ENCODE results near the gene DEFB125. TPM values are rescaled to one million over a fixed set of nuclear protein-coding genes. Genes with fewer than 3 reads are reported as not detected.

Gene DEFB125
- total RNA-seq, 1 experiment from 2014 or later: not detected

DNA sequence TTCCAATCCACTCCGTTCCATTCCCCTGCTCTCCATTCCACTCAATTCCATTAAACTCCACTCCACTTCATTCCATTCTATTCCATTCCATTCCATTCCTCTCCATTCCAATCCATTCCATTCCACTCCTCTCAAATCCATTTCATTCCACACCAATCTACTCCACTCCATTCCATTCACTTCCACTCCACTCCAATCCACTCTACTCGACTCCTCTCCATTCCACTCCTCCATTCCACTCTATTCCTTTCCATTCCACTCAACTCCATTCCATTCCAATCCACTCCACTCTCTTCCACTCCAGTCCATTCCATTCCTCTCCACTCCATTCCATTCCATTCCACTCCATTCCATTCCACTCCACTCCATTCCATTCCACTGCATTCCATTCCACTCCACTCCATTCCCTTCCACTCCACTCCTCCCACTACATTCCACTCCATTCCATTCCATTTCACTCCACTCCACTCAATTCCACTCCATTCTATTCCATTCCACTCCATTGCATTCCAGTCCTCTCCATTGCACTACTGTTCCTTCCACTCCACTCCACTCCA, 22.6 kb upstream of the DEFB125 start:
- Histone ChIP-seq H3K4me3 (ENCODE audit: low read depth, low read length, poor library complexity, severe bottlenecking) (no peak overlapping the region), H3K27me3 (replicated peaks; ENCODE audit: insufficient read depth, low read depth, low read length, poor library complexity) (peaks cover 19% of the 10 kb centered on the region), H3K9me3 (ENCODE audit: low read depth, low read length, poor library complexity, severe bottlenecking) (peaks cover 29% of the 10 kb centered on the region), H3K4me1 (ENCODE audit: insufficient read depth, low read length, poor library complexity, severe bottlenecking) (no peaks in the 10 kb centered on the region), H3K27ac (ENCODE audit: low read depth, low read length, poor library complexity, severe bottlenecking) (no peak overlapping the region), H3K36me3 (ENCODE audit: insufficient read depth, low read length, poor library complexity, severe bottlenecking) (no peaks in the 10 kb centered on the region)
- intact Hi-C loops (cut with micrococcal nuclease; ENCODE audit: unreplicated experiment): no loop called here
- DNase-seq (ENCODE audit: low spot score): no peak
- CTCF ChIA-PET: no interaction called here
- TF ChIP-seq, protein P1, sequence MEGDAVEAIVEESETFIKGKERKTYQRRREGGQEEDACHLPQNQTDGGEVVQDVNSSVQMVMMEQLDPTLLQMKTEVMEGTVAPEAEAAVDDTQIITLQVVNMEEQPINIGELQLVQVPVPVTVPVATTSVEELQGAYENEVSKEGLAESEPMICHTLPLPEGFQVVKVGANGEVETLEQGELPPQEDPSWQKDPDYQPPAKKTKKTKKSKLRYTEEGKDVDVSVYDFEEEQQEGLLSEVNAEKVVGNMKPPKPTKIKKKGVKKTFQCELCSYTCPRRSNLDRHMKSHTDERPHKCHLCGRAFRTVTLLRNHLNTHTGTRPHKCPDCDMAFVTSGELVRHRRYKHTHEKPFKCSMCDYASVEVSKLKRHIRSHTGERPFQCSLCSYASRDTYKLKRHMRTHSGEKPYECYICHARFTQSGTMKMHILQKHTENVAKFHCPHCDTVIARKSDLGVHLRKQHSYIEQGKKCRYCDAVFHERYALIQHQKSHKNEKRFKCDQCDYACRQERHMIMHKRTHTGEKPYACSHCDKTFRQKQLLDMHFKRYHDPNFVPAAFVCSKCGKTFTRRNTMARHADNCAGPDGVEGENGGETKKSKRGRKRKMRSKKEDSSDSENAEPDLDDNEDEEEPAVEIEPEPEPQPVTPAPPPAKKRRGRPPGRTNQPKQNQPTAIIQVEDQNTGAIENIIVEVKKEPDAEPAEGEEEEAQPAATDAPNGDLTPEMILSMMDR (conservative IDR thresholded peaks at IDR 0.05; ENCODE audit: low read depth, low read length): no peak
- no peak for TF ChIP-seq EZH2 (IDR thresholded peaks at IDR 0.05; ENCODE audit: borderline replicate concordance, low read depth, low read length, poor library complexity, severe bottlenecking)
- BruUV-seq (replicated peaks): no TSS peak
- POLR2A ChIA-PET (ENCODE audit: low non-redundant PET): no interaction called here

DNA sequence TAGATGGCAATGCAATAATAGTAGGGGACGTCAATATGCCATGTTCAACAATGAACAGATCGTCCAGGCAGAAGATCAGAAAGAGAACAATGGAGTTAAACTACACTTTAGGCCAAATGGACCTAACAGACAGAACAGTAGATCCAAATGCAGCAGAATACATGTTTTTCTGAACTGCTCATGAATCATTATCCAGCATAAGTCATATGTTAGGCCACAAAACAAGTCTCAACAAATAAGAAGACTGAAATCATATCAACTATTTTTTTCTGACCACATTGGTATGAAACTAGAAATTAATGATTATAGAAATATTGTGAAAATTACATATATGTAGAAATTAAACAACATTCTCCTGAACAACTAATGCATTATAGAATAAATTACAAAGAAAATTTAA, 10.2 kb upstream of the DEFB125 start:
- no peaks in the 10 kb centered on the region for H3K4me1 ChIP-seq (ENCODE audit: insufficient read depth, low read length, poor library complexity, severe bottlenecking)
- intact Hi-C loops (cut with micrococcal nuclease; ENCODE audit: unreplicated experiment): no loop called here
- ChIA-PET CTCF (no interaction called here), POLR2A (ENCODE audit: low non-redundant PET) (no interaction called here)
- BruUV-seq (replicated peaks): no TSS peak
- peaks cover 37% of the 10 kb centered on the region for H3K27me3 ChIP-seq (replicated peaks; ENCODE audit: insufficient read depth, low read depth, low read length, poor library complexity)
- no peak overlapping the region for H3K4me3 ChIP-seq (ENCODE audit: low read depth, low read length, poor library complexity, severe bottlenecking)
- no peak for TF ChIP-seq EZH2 (IDR thresholded peaks at IDR 0.05; ENCODE audit: borderline replicate concordance, low read depth, low read length, poor library complexity, severe bottlenecking)
- TF ChIP-seq, protein P1 (conservative IDR thresholded peaks at IDR 0.05; ENCODE audit: low read depth, low read length): no peak
- no peak overlapping the region for H3K27ac ChIP-seq (ENCODE audit: low read depth, low read length, poor library complexity, severe bottlenecking)
- no peak for DNase-seq (ENCODE audit: low spot score)
- no peaks in the 10 kb centered on the region for H3K9me3 ChIP-seq (ENCODE audit: low read depth, low read length, poor library complexity, severe bottlenecking)
- H3K36me3 ChIP-seq (ENCODE audit: insufficient read depth, low read length, poor library complexity, severe bottlenecking): no peaks in the 10 kb centered on the region

DNA sequence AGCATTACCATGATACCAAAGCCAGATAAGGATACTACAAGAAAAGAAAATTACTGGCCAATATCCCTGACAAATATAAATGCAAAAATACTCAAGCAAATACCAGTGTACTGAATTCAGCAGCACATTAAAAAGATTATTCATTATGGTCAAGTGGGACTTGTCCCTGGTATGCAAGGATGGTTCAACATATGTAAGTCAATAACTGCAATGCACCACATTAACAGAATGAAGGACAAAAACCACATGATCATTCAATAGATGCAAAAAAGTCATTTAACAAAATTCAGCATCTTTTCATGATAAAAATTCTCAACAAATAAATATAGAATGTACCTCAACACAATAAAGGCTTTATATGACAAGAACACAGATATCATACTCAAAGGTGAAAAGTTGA, 9.1 kb upstream of the DEFB125 start:
- intact Hi-C loops (cut with micrococcal nuclease; ENCODE audit: unreplicated experiment): no loop called here
- Histone ChIP-seq H3K4me1 (ENCODE audit: insufficient read depth, low read length, poor library complexity, severe bottlenecking) (no peaks in the 10 kb centered on the region), H3K36me3 (ENCODE audit: insufficient read depth, low read length, poor library complexity, severe bottlenecking) (no peaks in the 10 kb centered on the region), H3K27me3 (replicated peaks; ENCODE audit: insufficient read depth, low read depth, low read length, poor library complexity) (peaks cover 46% of the 10 kb centered on the region), H3K9me3 (ENCODE audit: low read depth, low read length, poor library complexity, severe bottlenecking) (no peaks in the 10 kb centered on the region), H3K27ac (ENCODE audit: low read depth, low read length, poor library complexity, severe bottlenecking) (no peak overlapping the region), H3K4me3 (ENCODE audit: low read depth, low read length, poor library complexity, severe bottlenecking) (no peak overlapping the region)
- BruUV-seq (replicated peaks): no TSS peak
- ChIA-PET POLR2A (ENCODE audit: low non-redundant PET) (no interaction called here), CTCF (no interaction called here)
- DNase-seq (ENCODE audit: low spot score): no peak
- TF ChIP-seq EZH2 (IDR thresholded peaks at IDR 0.05; ENCODE audit: borderline replicate concordance, low read depth, low read length, poor library complexity, severe bottlenecking): no peak
- TF ChIP-seq, protein P1 (conservative IDR thresholded peaks at IDR 0.05; ENCODE audit: low read depth, low read length): no peak

All from A673 (cell line).